ENCODE measurements around the gene EPB41L4A.

- TF ChIP-seq POLR2AphosphoS5 (IDR thresholded peaks at IDR 0.05) (no peak), CTCF (IDR thresholded peaks at IDR 0.05) (no peak)
These were observed 210.1 kb downstream of the EPB41L4A start for GRCh38 chr5:112208699-112209615.
